Spleen (tissue), 7 donors: ENCODE data around the gene SCN2A.

Experiments
- CTCF ChIP-seq, 11 experiments: fragments of 200-600 bp in 7 of 11; fragments of 450-650 bp in 4 of 11; sonication (generic) in 4 of 11; IDR thresholded peaks in 8 of 11; conservative IDR thresholded peaks in 3 of 11; 1 replicate in 7 of 11; 2 replicates in 4 of 11; pipeline versions ENCODE4 v1.4.0 to v1.8.0; 2016 to 2021; ENCODE audit warnings: antibody characterized with exemption in 11 of 11, inconsistent platforms in 4 of 11, mild to moderate bottlenecking in 1 of 11
- POLR2AphosphoS5 ChIP-seq, 3 donors: sonication (generic); formaldehyde crosslinking; IDR thresholded peaks; one replicate each; pipeline ENCODE4 v1.5.1; 2017; ENCODE audit warnings: antibody characterized with exemption in 3 of 3
- donor health status: DM: no; HTN: no; CAD: no; lungs with moderate emphysema.
- donor health status: DM: no; HTN: no; CAD: no.
- donor health status: DM: no; HTN: no; CAD: no.

- TF ChIP-seq POLR2AphosphoS5 (IDR thresholded peaks at IDR 0.05): no peak
- no peak for TF ChIP-seq CTCF (IDR thresholded peaks at IDR 0.05 in 8 of 11, conservative IDR thresholded peaks at IDR 0.05 in 3 of 11)
Observed at GRCh38 chr2:165390875-165391274, 151.7 kb downstream of the SCN2A start.
